ENCODE data around the gene MTUS2.

GRCh38 chr13:29524176-29524575, 704.0 kb downstream of the MTUS2 start:
- TF ChIP-seq CTCF (IDR thresholded peaks at IDR 0.05; ENCODE audit: low read depth, low read length, missing input control) (no peak), YY1 (IDR thresholded peaks at IDR 0.05) (no peak), TAF1 (conservative IDR thresholded peaks at IDR 0.05) (no peak), ZBTB33 (IDR thresholded peaks at IDR 0.05) (no peak), MAX (IDR thresholded peaks at IDR 0.05) (no peak), JUND (IDR thresholded peaks at IDR 0.05) (no peak), FOXA1 (IDR thresholded peaks at IDR 0.05) (no peak), REST (IDR thresholded peaks at IDR 0.05) (no peak), RXRA (IDR thresholded peaks at IDR 0.05) (no peak), SP1 (IDR thresholded peaks at IDR 0.05) (no peak), GABPA (IDR thresholded peaks at IDR 0.05 in 1 of 2, conservative IDR thresholded peaks at IDR 0.05 in 1 of 2) (no peak)
